GM19463 (cell line): ENCODE results near the gene TBXAS1.

Source experiments
- ATAC-seq: cut with Tn5 transposase; IDR thresholded peaks from one replicate; pipeline ENCODE4 v1.9.1; 2021; ENCODE audit warnings: mild to moderate bottlenecking, moderate library complexity; ENCODE audit not compliant: unreplicated experiment

TBXAS1 gene

GRCh38 chr7:139993592-139993991 lies 164.5 kb downstream of the TBXAS1 start:
- ATAC-seq = no peak

GRCh38 chr7:139994356-139994755 lies 165.3 kb downstream of the TBXAS1 start:
- ATAC-seq = no peak

DNA sequence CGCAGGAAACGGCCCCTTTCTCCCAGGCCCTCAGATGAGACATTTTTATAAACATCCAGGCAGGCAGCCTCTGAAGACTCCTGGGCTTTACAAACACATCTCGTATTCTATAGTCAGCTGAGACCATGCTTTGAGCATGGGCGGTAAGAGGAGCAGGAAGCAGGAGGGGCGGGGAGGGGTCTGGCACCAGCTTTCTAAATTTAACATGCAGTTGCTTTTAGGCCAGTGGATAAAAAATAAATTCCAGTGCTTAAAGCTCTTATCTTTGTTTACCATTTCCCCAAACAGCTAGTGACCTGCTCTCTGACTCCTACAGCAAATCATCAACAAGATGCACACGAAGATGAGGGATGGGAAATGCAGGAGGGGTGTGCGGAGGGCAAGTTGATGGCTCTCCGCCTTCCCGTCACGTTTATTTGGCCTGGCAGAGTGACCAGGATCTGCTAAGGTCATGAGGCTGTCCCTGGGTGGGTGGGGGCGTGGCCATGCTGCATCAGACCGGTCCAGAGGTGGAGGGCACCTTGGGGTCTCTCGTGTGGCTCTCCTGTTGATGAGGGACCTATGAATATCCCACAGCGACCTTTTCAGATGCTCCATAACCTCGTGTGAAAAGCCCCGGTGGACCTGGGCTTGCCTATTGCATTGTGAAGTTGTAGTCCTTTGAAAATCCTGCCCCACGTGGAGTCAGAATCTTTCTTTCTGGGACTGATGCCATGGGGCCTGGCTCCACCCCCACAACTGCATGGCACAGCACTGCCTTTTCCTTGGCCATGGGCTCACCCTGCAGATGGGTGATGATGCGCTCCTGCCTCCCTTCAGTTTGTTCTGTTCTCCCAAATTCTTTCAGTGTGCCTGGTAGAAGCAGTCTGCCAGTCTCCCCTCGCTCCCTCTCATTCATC lies 166.2 kb downstream of the TBXAS1 start:
- no peak for ATAC-seq

DNA sequence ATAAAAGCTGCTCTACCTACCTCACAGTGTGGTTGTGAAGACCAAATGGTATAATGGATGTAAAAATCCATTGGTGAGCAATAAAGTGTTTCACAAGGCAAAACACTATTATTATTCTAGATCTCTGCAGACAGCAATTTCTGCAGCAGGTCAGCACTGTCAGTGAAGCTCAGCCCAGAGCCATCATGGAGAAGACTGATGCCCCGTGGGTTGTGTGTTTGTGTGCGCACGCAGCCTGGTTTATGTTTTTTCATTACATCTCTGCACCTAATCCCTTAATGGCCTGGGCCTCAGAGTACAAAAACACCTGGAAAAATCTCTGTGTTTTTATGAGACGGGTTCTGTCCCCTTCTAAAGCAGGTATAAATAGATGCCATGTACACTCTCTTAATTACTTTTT lies 169.5 kb downstream of the TBXAS1 start:
- no peak for ATAC-seq

- ATAC-seq = no peak
These were observed 170.5 kb downstream of the TBXAS1 start for GRCh38 chr7:139999516-139999915.

- no peak for ATAC-seq
These were observed 171.7 kb downstream of the TBXAS1 start for GRCh38 chr7:140000666-140001268.

GRCh38 chr7:140003913-140004382 lies 174.9 kb downstream of the TBXAS1 start:
- no peak for ATAC-seq

DNA sequence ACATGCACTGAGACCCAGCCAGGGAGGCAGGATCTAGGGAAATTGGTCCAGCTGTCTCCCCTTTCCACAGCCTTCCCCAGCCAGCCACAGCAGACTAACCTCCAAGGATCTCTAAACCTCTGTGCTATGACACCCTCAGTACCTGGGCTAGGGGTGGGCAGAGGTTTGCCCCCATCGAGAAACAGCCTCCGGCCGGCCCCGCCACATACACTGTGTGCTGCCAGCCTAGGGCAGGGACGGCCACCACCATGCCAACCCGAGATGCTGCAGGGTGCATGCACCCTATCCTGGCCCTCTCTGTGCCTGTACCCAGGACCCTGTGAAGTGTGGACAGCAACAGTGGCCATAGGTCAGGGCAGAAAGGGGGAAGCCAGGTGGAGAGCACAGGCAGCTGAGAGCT lies 175.6 kb downstream of the TBXAS1 start:
- no peak for ATAC-seq

GRCh38 chr7:140005341-140005740 lies 176.3 kb downstream of the TBXAS1 start:
- no peak for ATAC-seq

GRCh38 chr7:140005754-140006503 lies 176.9 kb downstream of the TBXAS1 start:
- ATAC-seq = no peak

DNA sequence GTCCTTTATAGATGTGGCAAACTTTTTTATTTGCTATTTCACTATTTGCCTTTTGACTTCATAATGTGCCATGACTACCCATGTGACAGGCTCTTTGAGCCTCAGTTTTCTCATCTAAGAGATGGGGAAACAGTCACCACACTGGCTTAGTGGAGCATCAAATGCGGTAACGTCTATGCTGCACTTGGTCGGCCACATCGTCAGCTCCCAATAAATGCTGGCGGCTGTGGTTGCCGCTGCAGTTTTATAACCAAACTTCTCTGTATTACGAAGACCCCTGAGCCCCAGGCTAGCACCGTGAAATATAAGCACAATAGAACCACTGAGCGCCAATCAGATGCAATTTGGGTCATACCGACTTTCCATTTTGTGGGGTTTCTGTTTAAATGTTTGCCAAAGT lies 177.5 kb downstream of the TBXAS1 start:
- no peak for ATAC-seq

DNA sequence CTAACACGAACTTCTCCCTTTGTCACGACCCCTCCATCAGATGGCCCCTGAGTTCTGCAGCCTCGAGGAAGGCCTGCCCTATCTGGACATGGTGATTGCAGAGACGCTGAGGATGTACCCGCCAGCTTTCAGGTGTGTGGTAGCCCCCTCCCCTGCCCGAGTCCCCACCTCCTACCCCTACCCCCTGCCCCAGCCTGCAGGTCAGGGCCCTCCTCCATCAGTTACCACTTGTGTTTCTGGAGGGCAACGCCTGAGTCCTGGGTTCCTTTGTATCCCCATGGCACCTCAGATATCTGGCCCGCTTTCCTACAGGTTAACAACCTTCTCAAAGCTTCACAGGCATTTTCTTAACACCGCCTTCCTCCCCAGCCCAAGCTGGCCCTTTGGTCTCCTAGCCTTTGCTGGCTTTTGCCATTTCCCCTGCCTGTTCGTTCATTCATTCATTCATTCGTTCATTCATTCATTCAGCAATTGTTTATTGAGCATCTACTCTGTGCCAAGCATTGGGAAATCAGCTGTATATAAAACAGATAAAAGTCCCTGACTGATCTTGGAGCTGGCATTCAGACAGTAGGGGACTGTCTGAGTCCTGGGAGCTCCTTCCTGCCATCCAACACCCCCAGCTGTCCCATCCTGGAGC lies 178.1 kb downstream of the TBXAS1 start:
- no peak for ATAC-seq

DNA sequence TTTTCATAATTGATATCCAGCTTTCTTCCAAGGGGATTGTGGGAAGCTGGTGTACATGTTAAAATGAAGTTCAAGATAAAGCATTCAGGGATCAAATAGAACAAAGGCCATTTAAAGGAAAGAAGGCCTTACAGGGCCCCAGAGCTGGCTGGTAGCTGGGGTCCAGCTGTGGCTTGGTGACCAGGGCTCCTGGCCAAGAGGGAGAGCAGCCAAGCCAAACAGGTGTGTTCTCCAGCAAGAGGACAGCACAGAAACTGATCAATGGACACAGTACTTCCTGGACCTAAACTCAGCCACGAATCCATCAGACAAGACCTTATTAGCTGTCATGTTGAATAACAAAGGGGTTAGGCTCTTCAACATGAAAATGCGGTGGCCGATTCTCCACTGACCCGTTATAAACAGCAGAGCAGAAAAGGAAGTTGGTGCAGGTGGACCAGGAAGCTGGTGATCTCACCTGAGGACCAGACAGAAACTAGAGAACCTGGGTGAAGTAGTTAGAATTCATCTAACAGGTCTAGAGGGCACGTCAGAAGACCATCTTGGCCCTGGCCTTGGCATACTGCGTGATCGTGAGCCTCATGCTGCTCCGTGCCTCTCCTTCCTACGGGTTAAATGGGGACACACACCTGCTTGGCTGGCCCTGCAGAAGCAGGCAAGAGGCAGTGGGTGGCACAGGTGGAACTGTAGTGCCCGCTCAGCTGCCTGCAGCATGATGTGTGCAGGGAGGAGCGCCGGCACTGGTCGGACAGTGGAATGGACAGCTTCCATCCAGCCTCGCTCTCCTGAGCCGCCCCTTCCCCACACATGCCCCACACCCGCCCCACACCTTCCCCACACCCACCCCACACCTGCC lies 179.9 kb downstream of the TBXAS1 start:
- no peak for ATAC-seq

DNA sequence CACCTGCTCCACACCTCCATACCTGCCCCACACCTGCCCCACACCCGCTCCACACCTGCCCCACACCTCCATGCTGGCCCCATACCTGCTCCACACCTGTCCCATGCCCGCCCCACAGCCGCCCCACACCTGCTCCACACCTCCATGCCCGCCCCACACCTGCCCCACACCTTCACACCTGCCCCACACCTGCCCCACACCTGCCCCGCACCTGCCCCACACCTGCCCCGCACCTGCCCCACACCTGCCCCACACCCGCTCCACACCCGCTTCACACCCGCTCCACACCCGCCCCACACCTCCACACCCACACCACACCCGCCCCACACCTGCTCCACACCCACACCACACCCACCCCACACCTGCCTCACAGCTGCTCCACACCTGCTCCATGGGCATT lies 180.7 kb downstream of the TBXAS1 start:
- ATAC-seq = no peak

- no peak for ATAC-seq
These were observed 181.3 kb downstream of the TBXAS1 start for GRCh38 chr7:140010194-140010895.

DNA sequence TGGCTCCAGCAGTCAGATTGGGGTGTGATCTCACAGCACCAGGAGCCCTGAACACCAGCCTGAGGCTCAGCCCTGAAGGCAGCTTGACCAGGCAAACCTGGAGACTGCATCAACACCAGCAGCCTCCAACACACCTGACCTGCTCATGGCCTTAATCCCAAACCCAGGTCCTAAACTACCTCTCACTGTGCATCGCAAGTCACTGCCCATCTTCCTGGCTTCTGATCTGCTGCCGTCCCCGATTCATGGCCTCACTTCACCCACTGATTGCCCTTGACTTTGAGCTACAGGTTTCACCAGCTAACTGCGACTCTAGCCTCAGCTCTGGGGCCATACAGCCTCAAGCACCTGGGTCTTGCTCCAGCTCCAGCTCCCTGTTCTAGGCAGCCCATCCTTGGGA lies 184.6 kb downstream of the TBXAS1 start:
- ATAC-seq = no peak

DNA sequence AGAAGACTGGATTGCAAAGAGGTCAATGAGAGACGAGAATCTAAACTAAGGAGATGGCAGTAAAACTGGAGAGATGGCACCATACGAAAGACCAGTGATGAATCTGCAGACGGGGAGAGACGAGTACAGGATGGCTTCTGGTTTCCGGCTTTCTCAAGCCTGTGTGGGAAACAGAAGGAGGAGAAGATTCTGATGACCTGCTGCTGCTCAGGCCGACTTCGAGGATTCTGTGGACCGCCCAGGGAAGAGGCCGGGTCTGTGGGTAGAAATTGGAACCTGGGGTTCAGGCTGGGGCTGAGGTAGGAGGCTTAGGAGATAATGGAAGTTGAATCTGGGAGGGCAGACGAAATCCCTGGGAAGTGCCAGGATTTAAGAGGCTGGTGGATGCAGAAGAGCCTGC lies 185.1 kb downstream of the TBXAS1 start:
- no peak for ATAC-seq

- no peak for ATAC-seq
These were observed 186.5 kb downstream of the TBXAS1 start for GRCh38 chr7:140015471-140015970.

GRCh38 chr7:140016540-140016939 lies 187.5 kb downstream of the TBXAS1 start:
- ATAC-seq = no peak
